AG09309 (cell line): ENCODE results near the gene GPR139.

Experiments used
- DNase-seq: peaks from one replicate; pipeline ENCODE4 v3.0.0-alpha.2; 2010; ENCODE audit warnings: low read depth
- H3K4me3 ChIP-seq: 2 replicates; pipeline ENCODE4 v1.5.1; 2011; ENCODE audit warnings: mild to moderate bottlenecking, low read depth, low read length, moderate library complexity; ENCODE audit not compliant: control insufficient read depth
- TF ChIP-seq, protein P1 (sequence below): IDR thresholded peaks from 2 replicates; pipeline ENCODE4 v1.5.1; 2011; ENCODE audit warnings: mild to moderate bottlenecking, low read depth, low read length, inconsistent platforms; ENCODE audit not compliant: insufficient read depth, control insufficient read depth; ENCODE audit errors: missing control alignments

The GPR139 gene

DNA sequence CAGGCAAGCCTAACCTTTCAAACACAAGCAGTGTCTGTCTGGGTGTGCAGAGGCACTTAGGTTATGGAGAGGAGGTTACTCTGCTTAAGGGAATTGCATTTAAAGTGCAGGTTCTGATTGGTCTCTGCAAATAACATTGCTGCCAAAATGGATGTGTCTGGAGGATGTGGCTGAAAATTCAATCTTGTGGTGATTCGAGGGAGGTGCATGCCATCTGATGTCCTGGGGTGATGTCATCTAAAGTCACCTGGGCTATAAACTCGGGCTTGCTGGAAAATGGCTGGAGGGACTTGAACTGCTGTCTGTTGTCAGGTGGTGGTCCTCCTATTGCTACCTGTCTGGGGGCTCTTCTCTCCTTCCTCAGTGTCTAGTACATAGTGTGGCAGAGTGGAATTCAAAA is 28.3 kb upstream of the GPR139 start:
- no peak for DNase-seq
- TF ChIP-seq, protein P1, sequence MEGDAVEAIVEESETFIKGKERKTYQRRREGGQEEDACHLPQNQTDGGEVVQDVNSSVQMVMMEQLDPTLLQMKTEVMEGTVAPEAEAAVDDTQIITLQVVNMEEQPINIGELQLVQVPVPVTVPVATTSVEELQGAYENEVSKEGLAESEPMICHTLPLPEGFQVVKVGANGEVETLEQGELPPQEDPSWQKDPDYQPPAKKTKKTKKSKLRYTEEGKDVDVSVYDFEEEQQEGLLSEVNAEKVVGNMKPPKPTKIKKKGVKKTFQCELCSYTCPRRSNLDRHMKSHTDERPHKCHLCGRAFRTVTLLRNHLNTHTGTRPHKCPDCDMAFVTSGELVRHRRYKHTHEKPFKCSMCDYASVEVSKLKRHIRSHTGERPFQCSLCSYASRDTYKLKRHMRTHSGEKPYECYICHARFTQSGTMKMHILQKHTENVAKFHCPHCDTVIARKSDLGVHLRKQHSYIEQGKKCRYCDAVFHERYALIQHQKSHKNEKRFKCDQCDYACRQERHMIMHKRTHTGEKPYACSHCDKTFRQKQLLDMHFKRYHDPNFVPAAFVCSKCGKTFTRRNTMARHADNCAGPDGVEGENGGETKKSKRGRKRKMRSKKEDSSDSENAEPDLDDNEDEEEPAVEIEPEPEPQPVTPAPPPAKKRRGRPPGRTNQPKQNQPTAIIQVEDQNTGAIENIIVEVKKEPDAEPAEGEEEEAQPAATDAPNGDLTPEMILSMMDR = no peak
- no peak overlapping the region for H3K4me3 ChIP-seq

DNA sequence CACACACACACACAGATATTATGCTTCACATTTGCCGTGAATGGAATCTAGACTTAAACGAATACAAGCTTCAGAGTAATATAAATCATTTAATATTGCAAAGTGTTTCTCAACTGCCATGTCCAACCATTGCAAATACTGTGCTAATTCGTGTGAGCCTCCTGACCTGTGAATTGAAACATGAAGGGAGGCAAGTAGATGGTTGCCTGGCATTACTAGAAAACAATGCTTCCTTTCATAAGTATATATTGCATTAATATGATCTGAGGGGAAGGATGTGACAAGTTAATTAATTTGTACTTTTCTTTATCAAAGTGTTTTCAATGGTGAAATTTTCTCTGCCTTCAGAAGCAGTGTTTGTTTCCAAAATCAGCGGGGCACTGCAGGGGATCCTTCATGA is 25.7 kb upstream of the GPR139 start:
- DNase-seq = no peak
- TF ChIP-seq, protein P1 = no peak

DNA sequence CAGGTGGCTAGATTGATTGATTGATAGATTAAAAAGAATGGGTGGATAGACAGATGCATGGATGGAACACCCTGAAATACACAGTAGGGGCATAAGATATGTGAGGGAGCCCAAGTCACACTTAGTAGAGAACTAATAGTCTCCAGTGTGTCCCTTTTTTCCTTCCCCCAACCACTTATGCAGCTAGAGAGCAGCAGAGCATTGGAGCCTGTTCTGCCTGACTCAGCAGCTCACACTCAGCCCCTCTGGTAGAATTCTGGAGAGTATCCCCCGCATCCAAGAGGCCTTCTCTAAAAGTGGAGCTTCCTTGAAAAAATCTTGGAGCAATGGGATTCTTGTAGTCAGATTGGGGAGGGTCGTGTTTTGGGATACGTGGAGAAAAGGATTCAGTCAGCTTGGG is 20.5 kb upstream of the GPR139 start:
- TF ChIP-seq, protein P1 = no peak
- no peak overlapping the region for H3K4me3 ChIP-seq
- DNase-seq = no peak

More for the DNA sequence above, 25.7 kb upstream of the GPR139 start:
- H3K4me3 ChIP-seq = no peak overlapping the region

DNA sequence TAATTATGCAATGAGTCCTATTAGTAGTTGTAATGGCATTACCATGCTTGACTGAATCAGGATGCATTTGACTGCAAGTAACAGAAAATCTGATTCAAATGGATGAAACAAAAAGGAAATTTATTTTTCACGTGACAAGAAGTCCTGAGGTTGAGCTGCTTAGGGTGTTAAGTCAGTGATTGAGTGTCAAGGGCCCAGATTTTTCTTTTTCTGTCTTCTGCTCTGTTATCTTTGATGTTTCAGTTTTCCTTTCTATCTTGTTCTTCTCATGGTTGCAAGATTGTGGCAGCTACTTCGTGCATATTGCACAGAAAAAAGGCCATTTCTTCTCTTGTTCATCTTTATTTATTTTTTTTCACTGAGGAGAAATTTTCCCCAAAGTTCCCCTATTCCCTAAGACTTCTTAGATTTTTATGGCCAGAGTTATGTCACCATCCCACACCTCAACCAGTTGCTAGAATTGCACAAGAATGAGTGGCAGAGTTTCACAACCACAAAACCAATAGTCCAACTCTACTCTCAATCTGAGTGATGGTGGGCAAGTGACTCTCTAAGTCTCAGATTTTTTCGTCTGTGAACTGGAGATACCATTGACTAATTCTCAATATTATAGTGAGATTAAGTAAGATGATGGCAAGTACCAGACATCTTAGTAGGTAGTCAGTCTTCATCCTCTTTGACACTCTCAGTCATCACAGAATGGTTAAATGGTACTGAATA is 15.7 kb upstream of the GPR139 start:
- no peak for DNase-seq
- no peak overlapping the region for H3K4me3 ChIP-seq
- TF ChIP-seq, protein P1 = no peak

DNA sequence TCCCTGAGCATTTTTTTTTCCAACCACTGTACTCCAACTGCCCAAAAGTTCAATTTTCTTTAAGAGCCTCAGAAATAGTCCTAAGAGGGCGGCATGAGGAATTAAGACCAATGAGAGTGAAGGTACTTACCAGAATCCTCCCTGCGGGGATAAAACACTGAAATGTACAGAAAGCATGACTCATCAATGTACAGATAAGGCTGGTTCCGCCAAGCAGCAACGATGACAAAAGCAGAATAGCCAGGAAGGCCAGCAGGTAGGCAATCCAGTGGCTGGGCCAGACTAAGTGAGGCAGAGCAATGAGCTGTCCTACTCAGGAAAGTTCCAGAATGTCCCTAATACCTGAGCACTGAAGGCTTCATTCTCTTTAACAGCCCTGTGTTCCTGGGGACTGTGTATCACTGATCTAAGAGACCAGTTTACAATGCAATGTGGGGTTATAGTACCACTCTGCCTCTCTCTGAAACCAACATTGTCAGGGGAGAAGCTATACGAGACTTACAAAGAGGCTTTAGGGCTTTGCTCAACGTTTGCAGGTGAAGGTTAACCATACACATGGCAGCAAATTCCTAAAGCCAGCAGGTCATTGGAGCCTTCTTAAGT is 11.0 kb upstream of the GPR139 start:
- no peak overlapping the region for H3K4me3 ChIP-seq
- TF ChIP-seq, protein P1 = no peak
- no peak for DNase-seq

DNA sequence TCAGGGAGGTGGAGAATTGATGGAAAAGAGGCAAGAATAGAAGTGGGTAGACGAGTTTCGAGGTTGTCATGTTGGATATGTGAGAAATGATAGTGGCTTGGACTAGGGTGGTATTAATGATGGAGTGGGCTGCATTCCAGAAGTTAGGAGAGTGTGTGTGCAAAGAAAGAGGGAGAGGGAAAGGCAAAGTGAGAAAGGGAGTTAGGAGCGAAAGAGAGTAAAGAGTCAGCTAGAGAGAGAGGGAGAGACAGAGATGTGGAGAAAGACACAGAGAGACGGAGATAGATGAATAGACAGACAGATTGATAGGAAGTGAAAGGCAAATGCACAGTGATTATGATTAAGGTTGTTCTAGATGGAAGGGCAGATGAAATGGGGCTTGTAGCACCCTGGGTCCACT is 5.4 kb upstream of the GPR139 start:
- no peak for DNase-seq
- H3K4me3 ChIP-seq = no peak overlapping the region
- TF ChIP-seq, protein P1 = no peak
